CD14-positive monocyte (primary cell): Measurements from ENCODE around the gene BAX. TPM values are rescaled to one million over a fixed set of nuclear protein-coding genes. Genes with fewer than 3 reads are reported as not detected.

Experiments used
- DNase-seq, 3 donors: peaks; one replicate each; pipeline ENCODE4 v3.0.0-alpha.2; 2011 to 2022
- H2AFZ ChIP-seq: 2 replicates; pipeline ENCODE4 v1.6.0; 2012; ENCODE audit warnings: mild to moderate bottlenecking, low read depth, low read length, inconsistent platforms; ENCODE audit not compliant: insufficient read depth, poor library complexity, severe bottlenecking
- H3K27ac ChIP-seq, 2 donors: 1 replicate in 1 of 2; 2 replicates in 1 of 2; pipeline ENCODE4 v1.5.1; 2012 to 2013; ENCODE audit warnings: low read length in 2 of 2, control low read depth in 1 of 2, inconsistent platforms in 1 of 2, low read depth in 1 of 2, mild to moderate bottlenecking in 1 of 2
- H3K27me3 ChIP-seq, 2 donors: one replicate each; pipeline versions ENCODE4 v1.6.0 to v1.6.1; 2011 to 2013; ENCODE audit warnings: low read length in 2 of 2; ENCODE audit not compliant: control insufficient read depth in 2 of 2, insufficient read depth in 2 of 2
- H3K36me3 ChIP-seq, 2 donors: replicated peaks in 1 of 2; 1 replicate in 1 of 2; 2 replicates in 1 of 2; pipeline versions ENCODE4 v1.5.1 to v1.6.1; 2012 to 2013; ENCODE audit warnings: low read length in 2 of 2, control low read depth in 1 of 2, inconsistent platforms in 1 of 2, mild to moderate bottlenecking in 1 of 2; ENCODE audit not compliant: insufficient read depth in 2 of 2, control insufficient read depth in 1 of 2
- H3K4me1 ChIP-seq, 2 donors: 1 replicate in 1 of 2; 2 replicates in 1 of 2; pipeline versions ENCODE4 v1.5.1 to v1.6.1; 2012 to 2013; ENCODE audit warnings: low read length in 2 of 2, control low read depth in 1 of 2, inconsistent platforms in 1 of 2, mild to moderate bottlenecking in 1 of 2, moderate library complexity in 1 of 2; ENCODE audit not compliant: insufficient read depth in 2 of 2, control insufficient read depth in 1 of 2
- H3K4me2 ChIP-seq: replicated peaks from 2 replicates; pipeline ENCODE3; 2012; ENCODE audit warnings: low read length, moderate library complexity, mild to moderate bottlenecking; ENCODE audit not compliant: poor library complexity, severe bottlenecking; ENCODE audit errors: extremely low read depth
- H3K4me3 ChIP-seq, 3 experiments: fragments of 200-600 bp in 1 of 3; sonication (generic) in 1 of 3; replicated peaks in 1 of 3; 1 replicate in 2 of 3; 2 replicates in 1 of 3; pipeline ENCODE4 v1.5.1; 2011 to 2013; ENCODE audit warnings: low read length in 3 of 3, mild to moderate bottlenecking in 3 of 3, control low read depth in 2 of 3, low read depth in 2 of 3, inconsistent platforms in 1 of 3, moderate library complexity in 1 of 3
- H3K79me2 ChIP-seq: 2 replicates; pipeline ENCODE4 v1.6.0; 2012; ENCODE audit warnings: mild to moderate bottlenecking, control low read depth, inconsistent platforms, low read length, moderate library complexity; ENCODE audit not compliant: insufficient read depth
- H3K9ac ChIP-seq: 2 replicates; pipeline ENCODE4 v1.6.0; 2017; ENCODE audit warnings: low read length, mild to moderate bottlenecking; ENCODE audit not compliant: insufficient read depth, poor library complexity, severe bottlenecking
- H3K9me3 ChIP-seq, 2 donors: replicated peaks in 1 of 2; 1 replicate in 1 of 2; 2 replicates in 1 of 2; pipeline versions ENCODE4 v1.5.1 to v1.6.1; 2012 to 2013; ENCODE audit warnings: low read length in 2 of 2, control low read depth in 1 of 2; ENCODE audit not compliant: control insufficient read depth in 1 of 2, insufficient read depth in 1 of 2
- H4K20me1 ChIP-seq: 2 replicates; pipeline ENCODE4 v1.6.0; 2012; ENCODE audit warnings: mild to moderate bottlenecking, low read length, control low read depth, moderate library complexity; ENCODE audit not compliant: insufficient read depth
- H3K27ac Mint-ChIP-seq, 7 donors: one replicate each; pipeline ENCODE4 v1.8.0; 2020; ENCODE audit warnings: mild to moderate bottlenecking in 7 of 7, mixed read lengths in 7 of 7, moderate library complexity in 6 of 7, inconsistent platforms in 2 of 7
- H3K27me3 Mint-ChIP-seq, 3 donors: one replicate each; pipeline ENCODE4 v1.8.0; 2021 to 2022; ENCODE audit warnings: low read depth in 3 of 3, mild to moderate bottlenecking in 3 of 3, mixed read lengths in 3 of 3, moderate library complexity in 3 of 3, inconsistent platforms in 1 of 3
- H3K36me3 Mint-ChIP-seq, 2 donors: one replicate each; pipeline ENCODE4 v1.8.0; 2020; ENCODE audit warnings: mixed read lengths in 2 of 2, inconsistent platforms in 1 of 2, mild to moderate bottlenecking in 1 of 2
- H3K4me1 Mint-ChIP-seq: one replicate; pipeline ENCODE4 v1.8.0; 2020; ENCODE audit warnings: mild to moderate bottlenecking, mixed read lengths
- H3K4me3 Mint-ChIP-seq, 2 donors: one replicate each; pipeline ENCODE4 v1.8.0; 2020; ENCODE audit warnings: mild to moderate bottlenecking in 2 of 2, mixed read lengths in 2 of 2, moderate library complexity in 1 of 2
- H3K9me3 Mint-ChIP-seq, 7 donors: one replicate each; pipeline ENCODE4 v1.8.0; 2020 to 2022; ENCODE audit warnings: mixed read lengths in 7 of 7, mild to moderate bottlenecking in 6 of 7, moderate library complexity in 6 of 7, inconsistent platforms in 2 of 7
- WGBS: methylation state at CpG from one replicate; pipeline ENCODE4 v1.1.5; 2013; ENCODE audit warnings: missing lambda C conversion rate; ENCODE audit not compliant: insufficient coverage; 5-methylcytosine and 5-hydroxymethylcytosine counted together
- intact Hi-C, 2 donors: fragments of 100-400 bp; cut with micrococcal nuclease; formaldehyde crosslinking; loops; one replicate each; pipeline versions ENCODE4 v1.15.0 to v1.15.1; 2023
- polyA plus RNA-seq, 3 donors: library from polyadenylated mRNA; depleted of rRNA in 1 of 3; unstranded in 2 of 3; stranded (reverse) in 1 of 3; fragments of 300-500 nt in 2 of 3; fragments of >200 nt in 1 of 3; fragmentation: Illumina TruSeq in 2 of 3; gene quantifications; 1 replicate in 2 of 3; 2 replicates in 1 of 3; pipeline ENCODE4 v1.2.3, GENCODE V29; 2012 to 2021
- TF ChIP-seq, protein P1 (sequence below): fragments of 200-600 bp; IDR thresholded peaks from one replicate; pipeline ENCODE4 v1.8.0; 2022; ENCODE audit warnings: antibody characterized with exemption, mild to moderate bottlenecking

The BAX gene
- polyA plus RNA-seq, 3 donors: 69.2 to 135 (median 80.5) TPM

DNA sequence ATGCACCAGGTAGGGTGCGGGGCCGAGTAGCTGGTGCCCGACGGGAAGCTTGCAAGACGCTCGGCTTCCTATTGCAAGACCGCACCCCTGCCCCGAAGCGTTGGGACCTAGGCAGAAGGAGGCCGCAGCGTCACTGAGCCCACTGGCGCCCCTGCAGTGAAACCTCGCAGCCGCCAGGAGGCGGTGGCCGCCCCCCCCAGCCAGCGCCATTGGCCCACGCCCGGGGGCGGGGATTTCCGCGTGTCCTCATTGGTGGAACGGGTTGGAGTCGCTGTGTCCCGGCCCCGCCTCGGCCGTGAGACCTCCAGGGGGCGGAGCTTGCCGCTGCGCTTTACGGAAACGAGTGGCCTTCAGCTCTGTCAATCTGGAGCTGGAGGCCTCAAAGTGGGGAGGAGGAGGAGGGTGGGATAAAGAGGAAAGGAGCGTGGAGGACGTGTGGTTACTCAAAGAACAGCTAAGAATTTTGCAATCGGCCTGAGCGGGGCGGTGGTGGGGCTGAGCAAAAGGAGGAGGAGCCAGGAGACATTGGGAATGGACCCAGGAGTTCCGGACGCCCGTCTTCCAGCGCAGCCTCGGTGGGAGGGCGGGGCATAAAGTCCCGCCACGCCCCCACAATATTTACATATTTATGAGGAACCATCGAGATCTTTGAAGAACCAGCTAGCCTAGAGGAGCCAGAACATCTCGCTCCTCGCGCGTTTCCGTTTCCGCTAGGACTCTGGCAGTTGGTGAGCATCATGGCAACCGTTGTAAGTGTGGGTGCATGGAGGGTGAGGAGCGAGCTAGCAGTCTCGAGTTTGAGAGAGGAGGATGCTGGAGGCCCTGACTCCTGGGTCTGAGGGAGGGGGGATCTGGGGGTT is 38.7 kb downstream of the BAX start, which contains the start of the genes GYS1 and RUVBL2:
Gene GYS1, minus strand, starts transcription at position 135 of the 860 bp plus-strand sequence. CDS start 197 bp downstream, outside the sequence.
Gene RUVBL2, plus strand, starts transcription at position 713 of the 860 bp plus-strand sequence. Its CDS starts 25 bp downstream, at position 738.
- Histone ChIP-seq H3K4me2 (peak within 1 kb of the TSS; percentile 98), H3K9me3 (no peaks in the 10 kb centered on the region), H3K4me3 (peak within 1 kb of the TSS; percentile 78 to 98 (median 93)), H2AFZ (peak within 1 kb of the TSS; percentile 95), H3K79me2 (peaks cover 77% of the 10 kb centered on the region), H3K4me1 (peaks cover 25 to 40% of the 10 kb centered on the region in 2 donors), H3K27ac (peak within 1 kb of the TSS; percentile 86 to 94), H4K20me1 (peaks cover 8% of the 10 kb centered on the region), H3K27me3 (no peaks in the 10 kb centered on the region), H3K36me3 (peaks cover 13 to 21% of the 10 kb centered on the region in 2 donors), H3K9ac (peak within 1 kb of the TSS; percentile 85)
- Mint-ChIP-seq H3K9me3 (peaks cover 0 to 1% (median 0%) of the 10 kb centered on the region in 7 donors), H3K27ac (peak within 1 kb of the TSS; percentile 91 to 99 (median 97)), H3K4me1 (peaks cover 26% of the 10 kb centered on the region), H3K4me3 (peak within 1 kb of the TSS; percentile 92 to 94), H3K36me3 (peaks cover 14 to 32% of the 10 kb centered on the region in 2 donors), H3K27me3 (peaks cover 0 to 3% (median 0%) of the 10 kb centered on the region in 3 donors)
- TF ChIP-seq, protein P1, sequence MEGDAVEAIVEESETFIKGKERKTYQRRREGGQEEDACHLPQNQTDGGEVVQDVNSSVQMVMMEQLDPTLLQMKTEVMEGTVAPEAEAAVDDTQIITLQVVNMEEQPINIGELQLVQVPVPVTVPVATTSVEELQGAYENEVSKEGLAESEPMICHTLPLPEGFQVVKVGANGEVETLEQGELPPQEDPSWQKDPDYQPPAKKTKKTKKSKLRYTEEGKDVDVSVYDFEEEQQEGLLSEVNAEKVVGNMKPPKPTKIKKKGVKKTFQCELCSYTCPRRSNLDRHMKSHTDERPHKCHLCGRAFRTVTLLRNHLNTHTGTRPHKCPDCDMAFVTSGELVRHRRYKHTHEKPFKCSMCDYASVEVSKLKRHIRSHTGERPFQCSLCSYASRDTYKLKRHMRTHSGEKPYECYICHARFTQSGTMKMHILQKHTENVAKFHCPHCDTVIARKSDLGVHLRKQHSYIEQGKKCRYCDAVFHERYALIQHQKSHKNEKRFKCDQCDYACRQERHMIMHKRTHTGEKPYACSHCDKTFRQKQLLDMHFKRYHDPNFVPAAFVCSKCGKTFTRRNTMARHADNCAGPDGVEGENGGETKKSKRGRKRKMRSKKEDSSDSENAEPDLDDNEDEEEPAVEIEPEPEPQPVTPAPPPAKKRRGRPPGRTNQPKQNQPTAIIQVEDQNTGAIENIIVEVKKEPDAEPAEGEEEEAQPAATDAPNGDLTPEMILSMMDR: peak; percentile 99
- peak; percentile 98 to 100 (median 100) for DNase-seq
- intact Hi-C loops: loop anchor here in 1 of 2 donors (10.0 kb wide), 1 partner anchor 669 kb away; the partner anchor contains the start of gene EMP3
- 0% methylated on average over 45 of the region's 56 CpGs for WGBS

DNA sequence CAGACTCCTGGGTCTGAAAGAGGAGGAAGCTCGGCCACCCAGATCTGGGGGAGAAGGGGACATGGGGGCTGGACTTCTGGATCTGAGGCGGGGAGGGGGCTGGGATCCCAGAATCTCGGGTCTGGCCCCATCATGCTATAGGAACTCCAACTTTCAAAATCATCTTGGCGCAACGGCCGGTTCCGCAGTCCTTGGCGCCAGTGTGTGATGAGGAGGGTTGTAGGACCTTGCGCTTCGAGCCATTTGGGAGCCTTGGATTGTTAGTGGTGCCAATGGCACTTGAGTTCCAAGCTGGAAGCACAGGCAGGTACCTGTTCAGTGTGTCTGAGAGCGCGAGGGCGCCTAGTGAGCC is 39.3 kb downstream of the BAX start:
- Mint-ChIP-seq H3K27me3 (peaks cover 0 to 3% (median 0%) of the 10 kb centered on the region in 3 donors), H3K27ac (peak overlapping the region; percentile 91 to 99 (median 97)), H3K36me3 (peaks cover 8 to 26% of the 10 kb centered on the region in 2 donors), H3K4me3 (peak overlapping the region; percentile 92 to 94), H3K4me1 (peaks cover 26% of the 10 kb centered on the region), H3K9me3 (peaks cover 0 to 1% (median 0%) of the 10 kb centered on the region in 7 donors)
- WGBS: under 1% methylated on average over 10 of the region's 13 CpGs
- Histone ChIP-seq H4K20me1 (peaks cover 8% of the 10 kb centered on the region), H3K9ac (peak overlapping the region; percentile 85), H3K4me3 (peak overlapping the region; percentile 59 to 98 (median 93)), H3K36me3 (peaks cover 7 to 16% of the 10 kb centered on the region in 2 donors), H3K27me3 (no peaks in the 10 kb centered on the region), H2AFZ (peak overlapping the region; percentile 95), H3K4me1 (peaks cover 25 to 40% of the 10 kb centered on the region in 2 donors), H3K27ac (peak overlapping the region; percentile 86 to 94), H3K9me3 (no peaks in the 10 kb centered on the region), H3K4me2 (peak overlapping the region; percentile 98), H3K79me2 (peaks cover 77% of the 10 kb centered on the region)
- intact Hi-C loops: loop anchor here in 1 of 2 donors (10.0 kb wide), 1 partner anchor 669 kb away; the partner anchor contains the start of gene EMP3
- TF ChIP-seq, protein P1: no peak
- no peak for DNase-seq
